ENCODE measurements around the gene CSPG4.
"Not testable (repeated sequence)": the region's sequence is repeated elsewhere in the genome, so short reads cannot be mapped to it uniquely, and the experiment has no call there.

The CSPG4 gene

DNA sequence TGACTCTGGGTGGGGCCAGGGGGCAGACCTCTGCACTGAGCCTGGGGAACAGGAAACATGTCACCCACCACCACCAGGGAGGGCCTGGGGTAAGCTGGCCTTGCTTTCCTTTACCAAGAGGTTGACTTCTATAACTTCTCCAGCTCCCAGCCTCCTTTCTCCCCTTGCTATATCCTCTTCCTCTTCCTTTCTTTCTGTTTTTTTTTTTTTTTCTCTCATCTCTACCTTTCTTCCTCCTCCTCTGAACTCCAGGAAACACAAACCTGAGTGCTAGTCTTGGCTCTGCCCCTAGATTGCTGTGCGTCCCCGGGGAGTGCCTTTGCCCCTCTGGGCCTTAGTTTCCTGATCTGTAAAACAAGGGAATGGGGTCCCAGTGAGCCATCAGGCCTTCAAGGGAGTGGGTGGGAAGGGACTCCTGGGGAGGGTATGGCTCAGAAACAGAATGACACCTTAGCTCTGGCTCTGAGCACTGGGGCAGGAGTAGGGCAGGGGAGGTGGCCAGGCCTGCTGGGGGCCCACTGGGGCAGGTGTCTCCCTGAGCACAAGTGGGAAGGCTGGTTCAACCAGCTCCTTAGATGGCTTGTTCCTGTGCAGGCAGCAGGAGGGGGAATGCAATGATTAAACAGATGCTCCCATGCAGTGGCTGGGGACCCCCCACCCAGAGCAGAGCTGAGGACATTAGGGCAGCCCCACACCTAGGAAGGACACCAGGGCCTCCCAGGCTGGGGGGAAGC, 60.7 kb downstream of the CSPG4 start:
- DNase-seq (ENCODE audit: low read depth in 1 of 2, low spot score in 1 of 2): no peak

DNA sequence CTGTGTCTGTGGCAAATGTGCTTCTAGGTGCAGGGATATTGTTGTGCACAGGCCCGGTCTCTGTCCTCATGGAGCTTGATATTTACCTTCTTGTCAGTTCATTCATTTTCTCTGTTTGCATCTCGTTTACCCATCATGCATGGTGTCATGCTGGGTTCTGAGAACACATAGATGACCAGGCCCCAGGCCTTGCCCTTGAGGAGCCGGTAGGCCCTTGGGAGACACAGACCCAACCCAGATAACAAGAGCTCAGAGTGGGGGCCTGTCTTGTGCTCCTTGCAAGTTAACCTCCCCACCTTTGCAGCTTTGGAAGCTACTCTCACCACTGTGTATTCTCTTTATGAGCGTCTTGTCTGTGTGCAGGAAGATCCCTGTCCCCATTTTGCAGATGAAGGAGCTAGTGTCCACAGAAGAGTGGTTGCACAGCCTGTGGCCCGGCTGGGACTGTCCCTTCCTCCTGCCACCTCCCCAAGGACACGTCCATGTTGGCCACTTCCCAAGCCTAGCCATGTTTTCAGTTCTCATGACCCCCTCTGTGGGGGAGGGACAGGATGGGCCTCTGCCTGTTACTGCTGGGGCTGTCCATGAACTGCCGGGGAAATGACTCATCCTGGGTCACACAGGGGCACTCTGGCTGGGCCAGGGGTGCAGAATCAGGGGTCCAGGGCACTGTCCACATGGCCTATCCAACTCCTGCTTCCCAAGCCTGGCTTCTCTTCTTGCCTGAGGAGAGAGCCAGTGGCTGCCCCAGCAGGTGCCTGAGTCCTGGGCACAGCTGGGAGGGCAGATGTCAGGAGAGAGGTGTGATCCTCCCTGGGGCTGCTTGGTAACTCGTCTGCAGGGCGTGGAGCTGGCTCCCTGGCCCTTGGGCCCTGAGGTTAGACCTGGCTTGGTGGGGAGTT, 61.5 kb downstream of the CSPG4 start:
- no peak for DNase-seq (ENCODE audit: low read depth in 1 of 2, low spot score in 1 of 2)

- DNase-seq (ENCODE audit: low read depth in 1 of 2, low spot score in 1 of 2): no peak
These were observed 62.8 kb downstream of the CSPG4 start for GRCh38 chr15:75649848-75650247.

GRCh38 chr15:75649045-75649761, 63.4 kb downstream of the CSPG4 start:
- no peak for DNase-seq (ENCODE audit: low read depth in 1 of 2, low spot score in 1 of 2)

- DNase-seq (ENCODE audit: low read depth in 1 of 2, low spot score in 1 of 2): no peak
These were observed 64.3 kb downstream of the CSPG4 start for GRCh38 chr15:75648156-75649000.

DNA sequence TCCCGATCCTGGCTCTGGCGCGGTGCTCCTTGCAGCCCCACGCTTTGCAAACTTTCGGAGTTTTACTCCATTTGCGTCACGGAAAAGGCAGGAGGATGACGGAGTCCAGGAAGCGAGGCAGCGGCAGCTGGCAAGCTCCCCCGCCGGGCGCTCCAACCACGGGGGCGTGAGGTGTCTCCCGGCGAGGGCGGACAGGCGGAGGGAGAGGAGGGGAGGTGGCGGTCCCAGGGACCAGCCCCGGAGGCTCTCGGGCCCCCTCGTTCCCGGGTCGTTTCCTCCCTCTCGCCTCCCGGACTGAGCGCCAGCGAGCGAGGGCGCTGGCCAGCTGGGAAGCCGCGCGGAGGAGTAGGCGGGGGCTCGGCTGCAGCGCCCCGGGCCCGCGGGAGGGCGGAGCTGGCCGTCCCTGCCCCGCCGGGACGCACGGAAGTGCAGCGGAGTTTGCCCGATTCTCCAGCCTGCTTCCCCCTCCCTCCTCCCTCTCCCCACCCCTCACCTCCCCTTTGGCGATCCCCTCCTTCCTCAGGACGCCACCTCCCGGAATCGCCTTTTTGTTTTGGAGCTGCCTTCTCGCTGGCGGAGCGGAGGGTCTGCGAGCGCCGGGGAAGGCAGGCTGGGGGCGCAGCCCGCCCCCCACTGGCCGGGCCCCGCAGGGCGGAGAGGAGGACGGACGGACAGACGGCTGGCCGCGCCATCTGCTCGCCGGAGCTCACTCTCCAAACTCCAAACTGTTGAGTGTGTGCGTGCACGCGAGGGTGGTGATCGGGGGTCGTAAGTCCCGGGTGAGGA, 65.1 kb downstream of the CSPG4 start, which contains the start of gene SNX33:
Gene SNX33, plus strand, starts transcription at position 543 of the 786 bp plus-strand sequence. CDS start 1,191 bp downstream, outside the sequence.
- DNase-seq (ENCODE audit: low read depth in 1 of 2, low spot score in 1 of 2): peak; percentile 37 to 43

GRCh38 chr15:75646944-75647364, 65.7 kb downstream of the CSPG4 start:
- DNase-seq (ENCODE audit: low read depth in 1 of 2, low spot score in 1 of 2): no peak

DNA sequence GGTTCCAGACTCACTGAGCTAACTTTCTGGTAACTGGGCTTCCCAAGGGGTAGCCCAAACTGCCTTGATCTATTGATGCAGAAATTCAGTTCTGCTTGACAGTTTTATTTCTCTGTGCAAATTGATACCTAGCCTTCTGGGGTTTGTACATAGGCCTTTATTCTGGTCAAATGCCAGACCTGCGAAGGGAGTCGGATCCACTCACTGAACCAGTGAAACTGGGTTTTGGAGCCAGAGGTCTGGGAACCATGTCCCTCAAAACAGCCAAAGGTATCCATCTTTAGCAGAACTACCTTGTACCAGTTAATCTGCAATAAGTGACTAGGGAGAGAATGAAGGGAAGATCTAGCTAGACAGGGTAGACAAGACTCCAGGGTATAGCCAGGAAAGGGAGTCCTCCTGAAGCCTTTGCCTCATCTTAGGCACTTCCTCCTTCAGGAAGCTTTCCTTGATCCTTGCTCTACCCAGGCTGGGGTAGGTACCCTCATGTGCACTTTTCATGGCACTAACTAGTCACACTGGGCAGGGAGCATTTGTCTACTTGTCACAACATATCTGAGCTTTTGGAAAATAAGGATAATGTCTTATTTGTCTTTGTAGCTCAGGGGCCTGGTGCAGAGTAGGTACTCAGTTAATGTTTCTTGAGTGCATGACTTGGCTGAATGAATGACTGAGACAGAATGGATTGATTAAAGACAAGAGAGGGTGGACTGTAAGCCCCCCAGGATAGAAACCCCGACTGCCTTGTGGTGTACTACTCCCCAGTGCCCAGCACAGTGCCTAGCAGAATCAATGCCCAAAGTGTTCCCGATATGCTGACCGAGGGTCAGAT, 66.3 kb downstream of the CSPG4 start:
- no peak for DNase-seq (ENCODE audit: low read depth in 1 of 2, low spot score in 1 of 2)

DNA sequence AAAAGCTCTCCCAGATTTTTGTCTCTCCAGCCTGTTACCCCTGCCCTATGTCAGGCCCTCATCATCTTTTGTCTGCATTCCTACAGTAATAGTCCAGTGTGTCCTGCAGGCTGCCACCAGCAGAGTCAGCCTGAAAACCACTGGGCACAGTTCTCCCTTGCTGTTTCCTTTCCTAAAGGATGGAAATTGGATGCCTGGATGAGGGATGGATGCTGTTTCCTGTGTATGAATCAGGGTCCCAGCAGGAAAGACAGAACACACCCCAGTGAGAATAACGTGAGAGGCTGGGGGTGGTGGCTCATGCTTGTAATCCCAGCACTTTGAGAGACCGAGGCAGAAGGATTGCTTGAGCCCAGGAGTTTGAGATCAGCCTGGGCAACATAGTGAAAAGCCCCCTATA, 68.3 kb downstream of the CSPG4 start:
- no peak for DNase-seq (ENCODE audit: low read depth in 1 of 2, low spot score in 1 of 2)

DNA sequence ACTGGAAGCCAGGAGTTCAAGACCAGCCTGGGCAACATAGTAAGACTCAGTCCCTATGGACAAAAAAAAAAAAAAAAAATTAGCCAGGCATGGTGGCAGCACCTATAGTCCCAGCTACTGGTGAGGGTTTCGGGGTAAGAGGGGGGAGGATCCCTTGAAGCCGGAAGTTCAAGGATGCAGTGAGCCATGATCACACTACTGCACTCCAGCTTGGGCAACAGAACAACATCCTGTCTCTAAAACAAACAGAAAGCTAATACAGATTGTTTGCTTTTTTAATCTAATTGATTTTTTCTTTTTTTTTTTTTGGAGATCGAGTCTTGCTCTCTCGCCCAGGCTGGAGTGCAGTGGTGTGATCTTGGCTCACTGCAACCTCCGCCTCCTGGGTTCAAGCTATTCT, 71.0 kb downstream of the CSPG4 start:
- DNase-seq (ENCODE audit: low read depth in 1 of 2, low spot score in 1 of 2): no peak

- DNase-seq (ENCODE audit: low read depth in 1 of 2, low spot score in 1 of 2): no peak
These were observed 71.5 kb downstream of the CSPG4 start for GRCh38 chr15:75641179-75641503.

GRCh38 chr15:75640483-75641178, 72.0 kb downstream of the CSPG4 start:
- peak in 1 of 2 donors; percentile 45 for DNase-seq (ENCODE audit: low read depth in 1 of 2, low spot score in 1 of 2)

- peak; percentile 83 to 94 for DNase-seq (ENCODE audit: low read depth in 1 of 2, low spot score in 1 of 2)
These were observed 72.8 kb downstream of the CSPG4 start, which contains the start of gene IMP3 for GRCh38 chr15:75639709-75640482. Gene IMP3 (minus strand): TSS chr15:75640224. CDS start chr15:75640168, 56 bp downstream.

GRCh38 chr15:75639191-75639708, 73.4 kb downstream of the CSPG4 start:
- DNase-seq (ENCODE audit: low read depth in 1 of 2, low spot score in 1 of 2): no peak

DNA sequence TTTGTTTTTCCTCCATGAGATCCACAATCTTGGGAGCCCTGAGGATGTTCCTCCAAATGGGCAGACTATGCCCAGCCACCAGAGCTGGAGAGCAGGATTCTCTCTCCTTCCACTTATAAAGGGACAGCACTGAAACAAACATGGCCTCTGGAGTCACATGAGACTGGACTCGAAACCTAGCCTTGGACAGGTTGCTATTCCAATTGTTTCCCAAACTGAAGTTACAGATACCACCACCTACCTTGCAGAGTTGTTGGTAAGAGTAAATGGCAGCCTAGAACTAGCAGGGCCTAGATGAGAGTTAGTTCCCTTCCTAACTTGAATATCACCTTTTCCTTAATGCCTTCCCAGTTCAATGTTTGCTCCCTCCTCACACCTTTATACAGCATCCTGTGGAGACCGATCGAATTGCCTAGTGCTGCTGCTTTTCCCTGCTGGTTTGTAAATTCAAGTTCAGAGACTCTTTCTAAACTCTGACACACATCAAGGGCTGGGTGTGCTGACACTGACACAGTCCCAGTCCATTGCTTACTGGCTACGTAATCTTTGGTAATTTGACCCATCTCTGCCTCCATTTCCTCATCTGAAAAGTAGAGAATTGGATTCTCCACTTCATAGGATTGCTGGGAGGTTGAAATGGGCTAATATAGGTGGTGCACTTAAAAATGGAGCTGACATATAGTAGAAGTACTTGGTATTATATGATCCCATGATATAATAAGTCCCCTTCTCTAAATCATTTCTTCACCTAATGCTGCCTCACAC, 75.2 kb downstream of the CSPG4 start:
- DNase-seq (ENCODE audit: low read depth in 1 of 2, low spot score in 1 of 2): no peak

GRCh38 chr15:75636026-75636425, 76.6 kb downstream of the CSPG4 start:
- no peak for DNase-seq (ENCODE audit: low read depth in 1 of 2, low spot score in 1 of 2)

- not testable (repeated sequence) for DNase-seq (ENCODE audit: low read depth in 1 of 2, low spot score in 1 of 2)
These were observed 78.7 kb downstream of the CSPG4 start for GRCh38 chr15:75633922-75634321.

All from activated CD4-positive, alpha-beta T cell treated with anti-CD3 and anti-CD28 coated beads, Interleukin-2, amount 50 U/mL, for 24 hours (primary cell).